ENCODE measurements around the gene SP100. TPM values are rescaled to one million over a fixed set of nuclear protein-coding genes. Genes with fewer than 3 reads are reported as not detected.
A peak's percentile ranks its signal among the peaks of the same experiment; 100 is the strongest.

Gene SP100
- total RNA-seq, 6 experiments from 2014 or later: 24.2 to 55.5 (median 46.8) TPM

DNA sequence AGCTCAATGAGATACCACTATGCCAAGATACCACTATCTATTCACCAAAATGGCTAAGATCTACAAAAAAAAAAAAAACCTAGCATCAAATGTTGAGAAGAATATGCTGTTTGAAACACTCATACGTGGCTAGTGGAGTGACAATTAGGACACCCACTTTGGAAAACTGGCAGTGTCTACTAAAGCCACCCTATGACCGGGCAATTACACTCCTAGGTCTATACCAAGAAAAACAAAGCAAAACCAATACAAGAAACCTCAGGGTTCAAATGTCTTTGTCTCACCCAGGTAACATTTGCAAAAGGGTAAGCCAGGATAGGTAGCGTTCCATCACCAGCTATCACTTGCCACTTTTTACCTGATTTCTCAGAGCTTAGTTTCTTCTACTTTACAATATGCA, 173.0 kb downstream of the SP100 start:
- no peaks in the 10 kb centered on the region for H3K36me3 ChIP-seq
- WGBS (ENCODE audit: insufficient coverage, low coverage, low lambda C conversion rate, missing lambda C conversion rate): 65% methylated on average over 3 of the region's 3 CpGs
- H3K27me3 ChIP-seq: no peaks in the 10 kb centered on the region
- no peak overlapping the region for H3K4me3 ChIP-seq
- H3K9me3 ChIP-seq: no peaks in the 10 kb centered on the region
- no peak overlapping the region for H3K27ac ChIP-seq
- intact Hi-C loops (cut with DNase I): no loop called here
- ATAC-seq (no peak), DNase-seq (no peak)
- TF ChIP-seq, protein P1, sequence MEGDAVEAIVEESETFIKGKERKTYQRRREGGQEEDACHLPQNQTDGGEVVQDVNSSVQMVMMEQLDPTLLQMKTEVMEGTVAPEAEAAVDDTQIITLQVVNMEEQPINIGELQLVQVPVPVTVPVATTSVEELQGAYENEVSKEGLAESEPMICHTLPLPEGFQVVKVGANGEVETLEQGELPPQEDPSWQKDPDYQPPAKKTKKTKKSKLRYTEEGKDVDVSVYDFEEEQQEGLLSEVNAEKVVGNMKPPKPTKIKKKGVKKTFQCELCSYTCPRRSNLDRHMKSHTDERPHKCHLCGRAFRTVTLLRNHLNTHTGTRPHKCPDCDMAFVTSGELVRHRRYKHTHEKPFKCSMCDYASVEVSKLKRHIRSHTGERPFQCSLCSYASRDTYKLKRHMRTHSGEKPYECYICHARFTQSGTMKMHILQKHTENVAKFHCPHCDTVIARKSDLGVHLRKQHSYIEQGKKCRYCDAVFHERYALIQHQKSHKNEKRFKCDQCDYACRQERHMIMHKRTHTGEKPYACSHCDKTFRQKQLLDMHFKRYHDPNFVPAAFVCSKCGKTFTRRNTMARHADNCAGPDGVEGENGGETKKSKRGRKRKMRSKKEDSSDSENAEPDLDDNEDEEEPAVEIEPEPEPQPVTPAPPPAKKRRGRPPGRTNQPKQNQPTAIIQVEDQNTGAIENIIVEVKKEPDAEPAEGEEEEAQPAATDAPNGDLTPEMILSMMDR (IDR thresholded peaks at IDR 0.05): no peak
- no peak for TF ChIP-seq POLR2A (IDR thresholded peaks at IDR 0.05)
- H3K4me1 ChIP-seq: no peaks in the 10 kb centered on the region

GRCh38 chr2:230589497-230590015, 173.6 kb downstream of the SP100 start:
- intact Hi-C loops (cut with DNase I): no loop called here
- Histone ChIP-seq H3K36me3 (no peaks in the 10 kb centered on the region), H3K27ac (no peak overlapping the region), H3K9me3 (no peaks in the 10 kb centered on the region), H3K27me3 (no peaks in the 10 kb centered on the region), H3K4me3 (no peak overlapping the region), H3K4me1 (no peaks in the 10 kb centered on the region)
- 83% methylated on average over 3 of the region's 3 CpGs for WGBS (ENCODE audit: insufficient coverage, low coverage, low lambda C conversion rate, missing lambda C conversion rate)
- DNase-seq (no peak), ATAC-seq (peak in 1 of 4 donors; percentile 43)
- TF ChIP-seq, protein P1 (IDR thresholded peaks at IDR 0.05): no peak
- TF ChIP-seq POLR2A (IDR thresholded peaks at IDR 0.05): no peak

GRCh38 chr2:230590333-230590732, 174.3 kb downstream of the SP100 start:
- 65% methylated on average over 3 of the region's 3 CpGs for WGBS (ENCODE audit: insufficient coverage, low coverage, low lambda C conversion rate, missing lambda C conversion rate)
- no peaks in the 10 kb centered on the region for H3K9me3 ChIP-seq
- H3K4me3 ChIP-seq: no peak overlapping the region
- no peaks in the 10 kb centered on the region for H3K27me3 ChIP-seq
- H3K27ac ChIP-seq: no peak overlapping the region
- no peaks in the 10 kb centered on the region for H3K4me1 ChIP-seq
- DNase-seq (no peak), ATAC-seq (no peak)
- H3K36me3 ChIP-seq: no peaks in the 10 kb centered on the region
- no peak for TF ChIP-seq POLR2A (IDR thresholded peaks at IDR 0.05)
- TF ChIP-seq, protein P1 (IDR thresholded peaks at IDR 0.05): no peak
- intact Hi-C loops (cut with DNase I): no loop called here

GRCh38 chr2:230591850-230592249, 175.8 kb downstream of the SP100 start:
- intact Hi-C loops (cut with DNase I): no loop called here
- Histone ChIP-seq H3K4me1 (no peaks in the 10 kb centered on the region), H3K4me3 (no peak overlapping the region), H3K27ac (no peak overlapping the region), H3K27me3 (no peaks in the 10 kb centered on the region), H3K9me3 (no peaks in the 10 kb centered on the region), H3K36me3 (no peaks in the 10 kb centered on the region)
- no peak for DNase-seq
- TF ChIP-seq, protein P1 (IDR thresholded peaks at IDR 0.05): no peak
- TF ChIP-seq POLR2A (IDR thresholded peaks at IDR 0.05): no peak
- 81% methylated on average over 5 of the region's 6 CpGs for WGBS (ENCODE audit: insufficient coverage, low coverage, low lambda C conversion rate, missing lambda C conversion rate)
- no peak for ATAC-seq

DNA sequence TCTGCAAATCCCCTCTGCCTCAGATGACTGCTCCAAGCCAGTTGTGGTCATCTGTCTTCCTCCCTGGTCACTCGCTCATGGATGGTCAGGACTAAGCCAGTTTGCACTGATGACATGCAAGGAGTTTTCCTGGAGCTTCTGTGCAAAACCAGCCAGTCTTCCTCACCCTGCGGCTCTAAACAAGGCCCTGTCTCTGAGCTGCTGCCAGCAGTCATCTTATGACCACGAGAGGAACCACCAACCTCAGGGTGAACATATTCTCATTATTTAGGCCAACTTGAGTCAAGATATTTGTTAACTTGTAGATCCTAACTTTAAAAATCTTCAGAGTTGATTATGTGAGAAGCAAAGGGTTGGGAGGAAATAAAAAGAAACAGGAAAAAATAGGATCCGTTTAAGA, 176.8 kb downstream of the SP100 start:
- Histone ChIP-seq H3K27ac (no peak overlapping the region), H3K9me3 (no peaks in the 10 kb centered on the region), H3K4me1 (no peaks in the 10 kb centered on the region), H3K36me3 (no peaks in the 10 kb centered on the region), H3K27me3 (no peaks in the 10 kb centered on the region), H3K4me3 (no peak overlapping the region)
- 75% methylated on average over 4 of the region's 4 CpGs for WGBS (ENCODE audit: insufficient coverage, low coverage, low lambda C conversion rate, missing lambda C conversion rate)
- no peak for DNase-seq
- intact Hi-C loops (cut with DNase I): no loop called here
- ATAC-seq: no peak
- TF ChIP-seq, protein P1 (IDR thresholded peaks at IDR 0.05): no peak
- no peak for TF ChIP-seq POLR2A (IDR thresholded peaks at IDR 0.05)

Measured in right lobe of liver (tissue), 6 donors.